HG03060 (cell line): ENCODE measurements around the gene STARD8.
"Not testable (repeated sequence)": the region's sequence is repeated elsewhere in the genome, so short reads cannot be mapped to it uniquely, and the experiment has no call there.

Experiments used
- ATAC-seq: cut with Tn5 transposase; IDR thresholded peaks from one replicate; pipeline ENCODE4 v1.9.1; 2021; ENCODE audit warnings: low read depth, moderate number of reproducible peaks; ENCODE audit not compliant: unreplicated experiment

STARD8 gene

GRCh38 chrX:68686097-68686977 lies 38.9 kb downstream of the STARD8 start:
- ATAC-seq, result no peak

- ATAC-seq, result not testable (repeated sequence)
These were observed 41.5 kb downstream of the STARD8 start for GRCh38 chrX:68688931-68689330.

GRCh38 chrX:68690936-68691501 lies 43.6 kb downstream of the STARD8 start:
- no peak for ATAC-seq

GRCh38 chrX:68691921-68692320 lies 44.5 kb downstream of the STARD8 start:
- no peak for ATAC-seq

- ATAC-seq, result no peak
These were observed 45.2 kb downstream of the STARD8 start for GRCh38 chrX:68692651-68693050.

- ATAC-seq, result no peak
These were observed 46.3 kb downstream of the STARD8 start for GRCh38 chrX:68693481-68694434.

GRCh38 chrX:68694435-68695205 lies 47.2 kb downstream of the STARD8 start:
- ATAC-seq, result no peak

GRCh38 chrX:68695206-68695845 lies 47.9 kb downstream of the STARD8 start:
- no peak for ATAC-seq

GRCh38 chrX:68696267-68696990 lies 49.0 kb downstream of the STARD8 start:
- no peak for ATAC-seq

- ATAC-seq, result no peak
These were observed 49.6 kb downstream of the STARD8 start for GRCh38 chrX:68697036-68697435.

GRCh38 chrX:68697465-68698125 lies 50.1 kb downstream of the STARD8 start:
- ATAC-seq, result no peak

- ATAC-seq, result no peak
These were observed 51.5 kb downstream of the STARD8 start for GRCh38 chrX:68698942-68699341.

- no peak for ATAC-seq
These were observed 52.7 kb downstream of the STARD8 start for GRCh38 chrX:68699960-68700746.

- no peak for ATAC-seq
These were observed 55.9 kb downstream of the STARD8 start for GRCh38 chrX:68703369-68703768.

GRCh38 chrX:68703846-68704245 lies 56.4 kb downstream of the STARD8 start:
- no peak for ATAC-seq

GRCh38 chrX:68705986-68706385 lies 58.5 kb downstream of the STARD8 start:
- ATAC-seq, result no peak

- no peak for ATAC-seq
These were observed 61.2 kb downstream of the STARD8 start for GRCh38 chrX:68708503-68709290.
